ENCODE measurements around the gene TRIM2. TPM values are rescaled to one million over a fixed set of nuclear protein-coding genes. Genes with fewer than 3 reads are reported as not detected.

Gene TRIM2
- polyA plus RNA-seq, 3 donors = 0.50 to 0.96 (median 0.76) TPM

DNA sequence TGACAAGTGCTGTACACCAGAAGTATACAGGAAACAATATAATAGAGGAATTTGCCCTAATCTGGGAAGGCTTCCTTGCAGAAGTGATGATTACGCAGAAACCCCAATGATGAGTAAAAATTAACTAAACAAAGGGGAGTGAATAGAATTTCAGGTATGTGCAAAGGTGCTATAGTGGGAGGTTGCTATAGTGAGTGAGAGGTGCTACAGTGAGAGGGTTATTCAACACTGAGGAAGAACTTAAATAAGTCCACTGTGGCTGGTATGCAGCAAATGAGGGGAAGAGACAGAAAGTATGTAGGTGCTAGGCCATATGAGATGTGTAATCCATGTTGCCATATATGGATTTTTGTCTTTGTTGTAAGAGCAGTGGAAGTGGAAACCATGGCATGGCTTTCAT lies 69.5 kb downstream of the TRIM2 start:
- no peak overlapping the region for H3K4me3 ChIP-seq (replicated peaks in 1 of 3; ENCODE audit: low read depth in 2 of 3, low read length in 3 of 3)
- H3K27ac ChIP-seq (ENCODE audit: low read depth in 1 of 2, low read length in 2 of 2) = no peak overlapping the region
- no peak for TF ChIP-seq CTCF (IDR thresholded peaks at IDR 0.05)
- Mint-ChIP-seq H3K27me3 (ENCODE audit: low read depth in 3 of 3) (peaks cover 0 to 4% (median 2%) of the 10 kb centered on the region in 3 donors), H3K4me3 (no peak overlapping the region), H3K4me1 (peaks cover 7% of the 10 kb centered on the region), H3K27ac (no peak overlapping the region), H3K9me3 (peaks cover 0 to 3% (median 0%) of the 10 kb centered on the region in 7 donors), H3K36me3 (no peaks in the 10 kb centered on the region)
- WGBS (ENCODE audit: insufficient coverage) = 100% methylated on average over 1 of the region's 1 CpG
- H3K79me2 ChIP-seq (ENCODE audit: insufficient read depth, low read length) = no peaks in the 10 kb centered on the region
- no peaks in the 10 kb centered on the region for H3K9me3 ChIP-seq (replicated peaks in 1 of 2; ENCODE audit: control insufficient read depth in 1 of 2, insufficient read depth in 1 of 2, low read length in 2 of 2)
- no peak overlapping the region for H3K9ac ChIP-seq (ENCODE audit: insufficient read depth, low read length, poor library complexity, severe bottlenecking)
- no peak for DNase-seq
- H4K20me1 ChIP-seq (ENCODE audit: insufficient read depth, low read length) = no peaks in the 10 kb centered on the region
- H3K4me1 ChIP-seq (ENCODE audit: control insufficient read depth in 1 of 2, insufficient read depth in 2 of 2, low read length in 2 of 2) = no peaks in the 10 kb centered on the region
- no peaks in the 10 kb centered on the region for H3K27me3 ChIP-seq (ENCODE audit: control insufficient read depth in 2 of 2, insufficient read depth in 2 of 2, low read length in 2 of 2)
- H2AFZ ChIP-seq (ENCODE audit: insufficient read depth, low read depth, low read length, poor library complexity, severe bottlenecking) = no peak overlapping the region
- H3K36me3 ChIP-seq (replicated peaks in 1 of 2; ENCODE audit: control insufficient read depth in 1 of 2, insufficient read depth in 2 of 2, low read length in 2 of 2) = no peaks in the 10 kb centered on the region
- intact Hi-C loops (cut with micrococcal nuclease) = no loop called here
- no peak overlapping the region for H3K4me2 ChIP-seq (replicated peaks; ENCODE audit: extremely low read depth, low read length, poor library complexity, severe bottlenecking)

GRCh38 chr4:153274967-153275366 lies 70.7 kb downstream of the TRIM2 start:
- Histone ChIP-seq H4K20me1 (ENCODE audit: insufficient read depth, low read length) (no peaks in the 10 kb centered on the region), H3K79me2 (ENCODE audit: insufficient read depth, low read length) (no peaks in the 10 kb centered on the region), H3K9me3 (replicated peaks in 1 of 2; ENCODE audit: control insufficient read depth in 1 of 2, insufficient read depth in 1 of 2, low read length in 2 of 2) (no peaks in the 10 kb centered on the region), H3K4me1 (ENCODE audit: control insufficient read depth in 1 of 2, insufficient read depth in 2 of 2, low read length in 2 of 2) (no peaks in the 10 kb centered on the region), H3K4me3 (replicated peaks in 1 of 3; ENCODE audit: low read depth in 2 of 3, low read length in 3 of 3) (no peak overlapping the region), H3K27me3 (ENCODE audit: control insufficient read depth in 2 of 2, insufficient read depth in 2 of 2, low read length in 2 of 2) (no peaks in the 10 kb centered on the region), H3K27ac (ENCODE audit: low read depth in 1 of 2, low read length in 2 of 2) (no peak overlapping the region), H3K36me3 (replicated peaks in 1 of 2; ENCODE audit: control insufficient read depth in 1 of 2, insufficient read depth in 2 of 2, low read length in 2 of 2) (no peaks in the 10 kb centered on the region), H3K4me2 (replicated peaks; ENCODE audit: extremely low read depth, low read length, poor library complexity, severe bottlenecking) (no peak overlapping the region), H3K9ac (ENCODE audit: insufficient read depth, low read length, poor library complexity, severe bottlenecking) (no peak overlapping the region), H2AFZ (ENCODE audit: insufficient read depth, low read depth, low read length, poor library complexity, severe bottlenecking) (no peak overlapping the region)
- DNase-seq = no peak
- H3K36me3 Mint-ChIP-seq = no peaks in the 10 kb centered on the region
- intact Hi-C loops (cut with micrococcal nuclease) = no loop called here
- peaks cover 0 to 3% (median 0%) of the 10 kb centered on the region in 7 donors for H3K9me3 Mint-ChIP-seq
- peaks cover 7% of the 10 kb centered on the region for H3K4me1 Mint-ChIP-seq
- no peak overlapping the region for H3K27ac Mint-ChIP-seq
- no peak overlapping the region for H3K4me3 Mint-ChIP-seq
- no peak for TF ChIP-seq CTCF (IDR thresholded peaks at IDR 0.05)
- H3K27me3 Mint-ChIP-seq (ENCODE audit: low read depth in 3 of 3) = peaks cover 0 to 3% (median 2%) of the 10 kb centered on the region in 3 donors
- WGBS (ENCODE audit: insufficient coverage) = no CpG with 5 or more reads among the region's 2 CpGs

Data from CD14-positive monocyte (primary cell).